ENCODE measurements around the gene OR56A3. TPM values are rescaled to one million over a fixed set of nuclear protein-coding genes. Genes with fewer than 3 reads are reported as not detected.
"Not testable (repeated sequence)": the region's sequence is repeated elsewhere in the genome, so short reads cannot be mapped to it uniquely, and the experiment has no call there.

Gene OR56A3, protein sequence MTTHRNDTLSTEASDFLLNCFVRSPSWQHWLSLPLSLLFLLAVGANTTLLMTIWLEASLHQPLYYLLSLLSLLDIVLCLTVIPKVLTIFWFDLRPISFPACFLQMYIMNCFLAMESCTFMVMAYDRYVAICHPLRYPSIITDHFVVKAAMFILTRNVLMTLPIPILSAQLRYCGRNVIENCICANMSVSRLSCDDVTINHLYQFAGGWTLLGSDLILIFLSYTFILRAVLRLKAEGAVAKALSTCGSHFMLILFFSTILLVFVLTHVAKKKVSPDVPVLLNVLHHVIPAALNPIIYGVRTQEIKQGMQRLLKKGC
- 2.6 TPM for total RNA-seq (ENCODE audit: insufficient read depth, low replicate concordance)

DNA sequence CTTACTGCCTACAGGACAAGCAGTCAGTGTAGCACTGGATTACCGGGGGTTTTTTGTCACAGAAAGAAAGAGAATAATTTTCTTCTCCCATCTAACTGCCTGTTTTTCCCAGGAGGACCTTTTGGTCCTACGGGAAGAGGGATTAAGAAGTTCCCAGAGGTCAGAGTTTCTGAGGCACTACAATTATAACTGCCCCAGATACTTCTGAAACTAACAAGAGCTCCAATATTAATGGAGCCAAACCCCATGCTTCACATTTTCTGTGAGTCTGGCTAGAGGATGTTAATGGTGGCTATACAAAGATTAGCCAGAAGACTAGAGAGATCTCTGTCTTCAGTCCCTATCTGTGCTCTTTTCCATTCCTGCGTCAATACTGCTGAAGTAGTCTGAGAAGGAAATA is at the start of gene OR56A3:
Gene OR56A3, plus strand, starts transcription at position 301 of the 400 bp plus-strand sequence. CDS start 5,096 bp downstream, outside the sequence.
- DNase-seq (ENCODE audit: low spot score): no peak

- no peak for DNase-seq (ENCODE audit: low spot score)
These were observed 49.1 kb upstream of the OR56A3 start, which contains the start of gene OR52E5 for GRCh38 chr11:5892908-5893307. OR52E5 (plus strand) TSS chr11:5893208; CDS start chr11:5900777, 7,569 bp downstream.

DNA sequence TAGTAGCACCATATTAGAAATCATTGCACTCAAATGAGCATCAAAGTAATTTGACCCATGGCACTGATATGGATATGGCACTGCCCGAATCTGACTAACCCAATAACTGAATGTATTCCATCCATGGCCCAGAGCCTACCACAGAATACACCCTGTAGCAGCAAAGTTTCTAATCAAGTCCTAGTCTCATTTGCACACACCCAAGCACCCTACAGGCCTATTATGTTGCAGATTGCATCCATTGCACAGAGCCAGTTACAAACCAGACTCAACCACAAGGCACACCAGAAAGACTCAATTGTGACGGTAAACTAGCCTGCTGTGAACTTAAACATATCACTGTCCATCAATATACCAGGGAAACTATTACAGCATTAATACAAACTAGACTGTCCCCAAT is 42.5 kb upstream of the OR56A3 start:
- no peak for DNase-seq (ENCODE audit: low spot score)

GRCh38 chr11:5910540-5910939 is 31.5 kb upstream of the OR56A3 start:
- no peak for DNase-seq (ENCODE audit: low spot score)

DNA sequence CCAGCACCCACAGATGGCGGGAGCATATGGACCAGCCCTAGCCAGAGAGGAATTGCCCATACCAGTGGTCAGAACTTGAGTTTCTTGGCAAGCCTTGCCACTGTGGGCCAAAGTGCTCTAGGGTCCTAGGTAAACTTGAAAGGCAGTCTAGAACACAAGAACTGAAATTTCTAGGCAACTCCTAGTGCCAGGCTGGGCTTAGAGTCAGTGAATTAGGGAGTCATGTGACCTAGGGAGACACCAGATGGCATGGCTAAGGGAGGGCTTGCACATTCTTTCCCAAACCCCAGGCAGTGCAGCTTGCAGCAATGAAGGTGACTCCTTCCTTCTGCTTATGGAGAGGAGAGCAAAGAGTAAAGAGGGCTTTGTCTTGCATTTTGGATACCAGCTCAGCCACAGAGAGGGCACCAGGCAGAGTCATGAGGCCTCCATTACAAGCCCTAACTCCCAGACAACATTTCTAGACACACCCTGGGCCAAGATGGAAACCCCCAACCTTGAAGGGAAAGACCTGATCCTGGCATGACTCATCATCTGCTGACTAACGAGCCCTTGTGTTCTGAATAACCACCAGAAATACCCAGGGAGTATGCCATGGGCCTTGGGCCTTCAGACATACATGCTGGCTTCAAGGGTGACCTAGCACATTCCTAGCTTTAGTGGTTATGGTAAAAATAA is 19.2 kb upstream of the OR56A3 start:
- no peak for DNase-seq (ENCODE audit: low spot score)

GRCh38 chr11:5923427-5923776 is 18.6 kb upstream of the OR56A3 start:
- no peak for DNase-seq (ENCODE audit: low spot score)

DNA sequence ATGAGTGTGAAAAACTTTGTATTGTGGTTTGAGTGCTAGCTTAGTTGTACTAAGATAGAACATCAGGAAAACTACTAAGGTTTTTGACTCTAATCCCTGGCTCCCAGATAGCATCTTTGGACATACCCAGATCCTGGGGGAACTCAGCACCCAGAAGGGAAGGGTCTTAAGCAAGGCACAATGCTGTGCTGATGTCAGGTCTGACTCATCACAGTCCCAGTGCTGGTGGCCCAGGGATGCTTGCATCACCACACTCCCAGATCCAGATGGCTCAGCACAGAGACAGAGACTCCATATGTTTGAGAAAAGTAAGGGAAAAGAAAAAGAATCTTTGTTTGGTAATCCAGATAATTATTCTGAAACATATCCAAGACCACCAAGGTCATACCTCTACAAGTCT is 18.3 kb upstream of the OR56A3 start:
- DNase-seq (ENCODE audit: low spot score): no peak

- DNase-seq (ENCODE audit: low spot score): no peak
These were observed 13.8 kb upstream of the OR56A3 start for GRCh38 chr11:5928271-5928670.

GRCh38 chr11:5928811-5929210 is 13.2 kb upstream of the OR56A3 start:
- no peak for DNase-seq (ENCODE audit: low spot score)

GRCh38 chr11:5929571-5930368 is 12.3 kb upstream of the OR56A3 start:
- no peak for DNase-seq (ENCODE audit: low spot score)

- no peak for DNase-seq (ENCODE audit: low spot score)
These were observed 11.4 kb upstream of the OR56A3 start for GRCh38 chr11:5930614-5931013.

GRCh38 chr11:5931061-5931460 is 11.0 kb upstream of the OR56A3 start:
- DNase-seq (ENCODE audit: low spot score): no peak

DNA sequence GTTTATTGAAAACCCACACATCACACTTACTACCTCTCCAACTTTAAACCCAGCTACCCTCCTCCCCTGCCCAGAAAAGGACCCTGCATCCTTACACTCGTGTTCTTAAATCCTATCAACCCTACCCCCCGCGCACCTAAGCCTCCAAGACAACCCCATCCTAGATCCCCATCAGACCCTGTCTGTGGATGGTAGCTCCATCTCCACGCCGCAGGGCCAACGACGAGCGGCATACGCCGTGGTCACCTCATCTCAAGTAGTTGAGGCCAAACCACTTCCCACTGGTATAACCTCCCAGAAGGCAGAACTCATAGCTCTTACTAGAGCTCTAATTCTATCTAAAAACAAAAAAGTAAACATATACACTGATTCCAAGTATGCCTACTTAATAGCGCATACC is 9.4 kb upstream of the OR56A3 start:
- DNase-seq (ENCODE audit: low spot score): no peak

GRCh38 chr11:5933116-5933515 is 8.9 kb upstream of the OR56A3 start:
- no peak for DNase-seq (ENCODE audit: low spot score)

DNA sequence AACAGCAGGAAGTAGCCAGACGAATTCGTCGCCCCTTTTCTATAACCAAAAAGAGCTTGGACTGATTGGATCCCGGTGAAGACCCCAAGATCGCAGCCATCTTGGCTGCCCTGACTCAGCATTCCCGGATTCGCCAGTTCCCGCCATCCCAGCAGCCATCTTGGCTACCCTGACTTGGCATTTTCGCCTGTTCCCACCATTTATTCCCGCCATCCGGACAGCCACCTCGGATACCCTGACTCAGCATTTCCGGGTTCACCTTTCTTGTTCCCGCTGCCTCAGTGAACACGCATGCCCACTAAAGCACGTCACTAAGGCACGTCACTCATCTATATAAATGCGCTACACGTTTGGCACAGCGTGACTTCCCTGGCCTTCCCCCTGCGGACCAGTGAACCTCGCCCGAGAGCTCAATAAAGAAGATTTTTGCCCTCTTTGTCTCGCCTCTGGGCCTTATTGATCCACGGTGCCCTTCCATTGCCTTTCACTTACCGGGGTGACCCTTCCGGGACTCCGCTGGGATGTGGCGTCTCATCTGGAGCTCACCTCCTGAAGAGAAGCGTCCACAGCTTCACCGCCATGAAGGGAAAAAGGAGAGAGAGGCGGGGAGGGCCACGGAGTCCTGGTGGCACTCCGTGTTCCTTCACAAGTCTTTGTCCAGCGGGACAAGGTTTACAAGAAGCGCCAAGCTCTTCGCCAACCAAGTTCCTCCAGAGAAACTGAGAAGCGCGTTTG is 4.0 kb upstream of the OR56A3 start:
- DNase-seq (ENCODE audit: low spot score): no peak

GRCh38 chr11:5938603-5938965 is 3.5 kb upstream of the OR56A3 start:
- DNase-seq (ENCODE audit: low spot score): no peak

GRCh38 chr11:5940748-5941147 is 1.3 kb upstream of the OR56A3 start:
- no peak for DNase-seq (ENCODE audit: low spot score)

- DNase-seq (ENCODE audit: low spot score): no peak
These were observed 13.5 kb downstream of the OR56A3 start for GRCh38 chr11:5955586-5955985.

- not testable (repeated sequence) for DNase-seq (ENCODE audit: low spot score)
These were observed 18.8 kb downstream of the OR56A3 start for GRCh38 chr11:5960704-5961320.

- DNase-seq (ENCODE audit: low spot score): no peak
These were observed 24.9 kb downstream of the OR56A3 start for GRCh38 chr11:5966958-5967357.

- no peak for DNase-seq (ENCODE audit: low spot score)
These were observed 25.7 kb downstream of the OR56A3 start for GRCh38 chr11:5967708-5968107.
